SHP77 treated with DMSO at 0.1 percent for 48 hours (cell line): ENCODE results near the gene PODXL.
"Not testable (repeated sequence)": the region's sequence is repeated elsewhere in the genome, so short reads cannot be mapped to it uniquely, and the experiment has no call there.

Experiments used
- DNase-seq: peaks from one replicate; lab custom pipeline; 2025; lab: John Stamatoyannopoulos, UW

The PODXL gene

GRCh38 chr7:131494182-131494581, 62.2 kb downstream of the PODXL start:
- DNase-seq, result no peak

GRCh38 chr7:131493581-131493980, 62.8 kb downstream of the PODXL start:
- no peak for DNase-seq

GRCh38 chr7:131493081-131493480, 63.3 kb downstream of the PODXL start:
- no peak for DNase-seq

GRCh38 chr7:131489881-131490280, 66.5 kb downstream of the PODXL start:
- DNase-seq, result no peak

GRCh38 chr7:131489196-131489595, 67.2 kb downstream of the PODXL start:
- DNase-seq, result no peak

GRCh38 chr7:131488361-131488760, 68.1 kb downstream of the PODXL start:
- no peak for DNase-seq

GRCh38 chr7:131487217-131487616, 69.2 kb downstream of the PODXL start:
- DNase-seq, result no peak

- no peak for DNase-seq
These were observed 70.1 kb downstream of the PODXL start for GRCh38 chr7:131486346-131486745.

GRCh38 chr7:131483586-131483985, 72.8 kb downstream of the PODXL start:
- no peak for DNase-seq

GRCh38 chr7:131482800-131483199, 73.6 kb downstream of the PODXL start:
- DNase-seq, result no peak

GRCh38 chr7:131480384-131481315, 75.8 kb downstream of the PODXL start:
- DNase-seq, result no peak

GRCh38 chr7:131476740-131477139, 79.7 kb downstream of the PODXL start:
- no peak for DNase-seq

GRCh38 chr7:131471250-131472004, 85.0 kb downstream of the PODXL start:
- no peak for DNase-seq

- DNase-seq, result no peak
These were observed 88.6 kb downstream of the PODXL start for GRCh38 chr7:131467788-131468187.

GRCh38 chr7:131466735-131467365, 89.6 kb downstream of the PODXL start:
- DNase-seq, result no peak

GRCh38 chr7:131462715-131463114, 93.7 kb downstream of the PODXL start:
- DNase-seq, result not testable (repeated sequence)

GRCh38 chr7:131462059-131462458, 94.4 kb downstream of the PODXL start:
- no peak for DNase-seq

GRCh38 chr7:131459256-131459655, 97.2 kb downstream of the PODXL start:
- no peak for DNase-seq

GRCh38 chr7:131456338-131456737, 100.1 kb downstream of the PODXL start:
- no peak for DNase-seq

- DNase-seq, result no peak
These were observed 100.9 kb downstream of the PODXL start for GRCh38 chr7:131455546-131455945.

GRCh38 chr7:131455001-131455400, 101.4 kb downstream of the PODXL start:
- no peak for DNase-seq

- DNase-seq, result no peak
These were observed 101.9 kb downstream of the PODXL start for GRCh38 chr7:131454498-131454897.
